SK-N-SH treated with all-trans-retinoic acid at 6 μM for 48 hours (cell line): ENCODE data around the gene SFMBT2.

ENCODE experiments used
- ARNTL ChIP-seq: fragments of 450-650 bp; formaldehyde crosslinking; IDR thresholded peaks from 2 replicates; pipeline ENCODE4 v1.5.0; 2020; ENCODE audit warnings: low read depth, mild to moderate bottlenecking, moderate library complexity, borderline replicate concordance
- BACH2 ChIP-seq: fragments of 250-450 bp; sonication (Bioruptor Pico); IDR thresholded peaks from 2 replicates; pipeline ENCODE4 v1.9.0; 2021; ENCODE audit warnings: mild to moderate bottlenecking, borderline replicate concordance
- SNAI2 ChIP-seq: fragments of 250-450 bp; sonication (Bioruptor Pico); IDR thresholded peaks from 2 replicates; pipeline ENCODE4 v1.5.0; 2020; ENCODE audit warnings: mild to moderate bottlenecking, moderate library complexity
- TF ChIP-seq, protein P1 (sequence below): fragments of 250-450 bp; sonication (Bioruptor Pico); IDR thresholded peaks from 2 replicates; pipeline ENCODE4 v1.8.0; 2020; ENCODE audit warnings: mild to moderate bottlenecking, moderate library complexity, borderline replicate concordance
- TF ChIP-seq, protein P2 (sequence below): fragments of 250-450 bp; sonication (Bioruptor Pico); IDR thresholded peaks from 2 replicates; pipeline ENCODE4 v1.5.0; 2020; ENCODE audit warnings: mild to moderate bottlenecking, moderate library complexity
- TF ChIP-seq, protein P3 (sequence below): fragments of 250-450 bp; sonication (Bioruptor Pico); IDR thresholded peaks from 2 replicates; pipeline ENCODE4 v1.5.1; 2020; ENCODE audit warnings: low read depth, mild to moderate bottlenecking, moderate library complexity

DNA sequence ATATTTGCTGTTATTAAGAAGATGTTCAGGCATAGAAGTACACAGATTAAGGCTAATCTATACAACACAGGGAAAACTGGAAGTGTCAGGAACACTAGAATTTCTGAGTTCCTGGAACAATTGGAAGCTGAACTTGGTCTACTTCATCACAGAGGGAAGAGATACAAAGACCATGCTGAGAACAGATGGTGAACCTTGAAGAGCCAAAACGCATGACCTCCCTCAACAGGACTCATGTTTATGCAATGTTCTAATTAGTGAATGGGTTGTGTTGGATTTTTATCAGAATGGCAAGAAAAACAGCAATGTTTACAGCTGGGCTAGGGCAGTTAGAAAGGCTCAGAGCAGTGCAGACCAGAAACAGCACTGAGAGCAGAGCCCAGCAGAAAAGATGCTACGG, 94.9 kb downstream of the SFMBT2 start:
- TF ChIP-seq, protein P1, sequence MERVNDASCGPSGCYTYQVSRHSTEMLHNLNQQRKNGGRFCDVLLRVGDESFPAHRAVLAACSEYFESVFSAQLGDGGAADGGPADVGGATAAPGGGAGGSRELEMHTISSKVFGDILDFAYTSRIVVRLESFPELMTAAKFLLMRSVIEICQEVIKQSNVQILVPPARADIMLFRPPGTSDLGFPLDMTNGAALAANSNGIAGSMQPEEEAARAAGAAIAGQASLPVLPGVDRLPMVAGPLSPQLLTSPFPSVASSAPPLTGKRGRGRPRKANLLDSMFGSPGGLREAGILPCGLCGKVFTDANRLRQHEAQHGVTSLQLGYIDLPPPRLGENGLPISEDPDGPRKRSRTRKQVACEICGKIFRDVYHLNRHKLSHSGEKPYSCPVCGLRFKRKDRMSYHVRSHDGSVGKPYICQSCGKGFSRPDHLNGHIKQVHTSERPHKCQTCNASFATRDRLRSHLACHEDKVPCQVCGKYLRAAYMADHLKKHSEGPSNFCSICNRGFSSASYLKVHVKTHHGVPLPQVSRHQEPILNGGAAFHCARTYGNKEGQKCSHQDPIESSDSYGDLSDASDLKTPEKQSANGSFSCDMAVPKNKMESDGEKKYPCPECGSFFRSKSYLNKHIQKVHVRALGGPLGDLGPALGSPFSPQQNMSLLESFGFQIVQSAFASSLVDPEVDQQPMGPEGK, result no peak
- TF ChIP-seq SNAI2 (no peak), BACH2 (CRISPR knock-in tag) (no peak), ARNTL (no peak)
- TF ChIP-seq, protein P2, sequence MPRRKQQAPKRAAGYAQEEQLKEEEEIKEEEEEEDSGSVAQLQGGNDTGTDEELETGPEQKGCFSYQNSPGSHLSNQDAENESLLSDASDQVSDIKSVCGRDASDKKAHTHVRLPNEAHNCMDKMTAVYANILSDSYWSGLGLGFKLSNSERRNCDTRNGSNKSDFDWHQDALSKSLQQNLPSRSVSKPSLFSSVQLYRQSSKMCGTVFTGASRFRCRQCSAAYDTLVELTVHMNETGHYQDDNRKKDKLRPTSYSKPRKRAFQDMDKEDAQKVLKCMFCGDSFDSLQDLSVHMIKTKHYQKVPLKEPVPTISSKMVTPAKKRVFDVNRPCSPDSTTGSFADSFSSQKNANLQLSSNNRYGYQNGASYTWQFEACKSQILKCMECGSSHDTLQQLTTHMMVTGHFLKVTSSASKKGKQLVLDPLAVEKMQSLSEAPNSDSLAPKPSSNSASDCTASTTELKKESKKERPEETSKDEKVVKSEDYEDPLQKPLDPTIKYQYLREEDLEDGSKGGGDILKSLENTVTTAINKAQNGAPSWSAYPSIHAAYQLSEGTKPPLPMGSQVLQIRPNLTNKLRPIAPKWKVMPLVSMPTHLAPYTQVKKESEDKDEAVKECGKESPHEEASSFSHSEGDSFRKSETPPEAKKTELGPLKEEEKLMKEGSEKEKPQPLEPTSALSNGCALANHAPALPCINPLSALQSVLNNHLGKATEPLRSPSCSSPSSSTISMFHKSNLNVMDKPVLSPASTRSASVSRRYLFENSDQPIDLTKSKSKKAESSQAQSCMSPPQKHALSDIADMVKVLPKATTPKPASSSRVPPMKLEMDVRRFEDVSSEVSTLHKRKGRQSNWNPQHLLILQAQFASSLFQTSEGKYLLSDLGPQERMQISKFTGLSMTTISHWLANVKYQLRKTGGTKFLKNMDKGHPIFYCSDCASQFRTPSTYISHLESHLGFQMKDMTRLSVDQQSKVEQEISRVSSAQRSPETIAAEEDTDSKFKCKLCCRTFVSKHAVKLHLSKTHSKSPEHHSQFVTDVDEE, result no peak
- TF ChIP-seq, protein P3, sequence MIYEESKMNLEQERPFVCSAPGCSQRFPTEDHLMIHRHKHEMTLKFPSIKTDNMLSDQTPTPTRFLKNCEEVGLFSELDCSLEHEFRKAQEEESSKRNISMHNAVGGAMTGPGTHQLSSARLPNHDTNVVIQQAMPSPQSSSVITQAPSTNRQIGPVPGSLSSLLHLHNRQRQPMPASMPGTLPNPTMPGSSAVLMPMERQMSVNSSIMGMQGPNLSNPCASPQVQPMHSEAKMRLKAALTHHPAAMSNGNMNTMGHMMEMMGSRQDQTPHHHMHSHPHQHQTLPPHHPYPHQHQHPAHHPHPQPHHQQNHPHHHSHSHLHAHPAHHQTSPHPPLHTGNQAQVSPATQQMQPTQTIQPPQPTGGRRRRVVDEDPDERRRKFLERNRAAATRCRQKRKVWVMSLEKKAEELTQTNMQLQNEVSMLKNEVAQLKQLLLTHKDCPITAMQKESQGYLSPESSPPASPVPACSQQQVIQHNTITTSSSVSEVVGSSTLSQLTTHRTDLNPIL, result no peak
